Fibroblast of skin of scalp (primary cell): ENCODE measurements around the gene RASGRF2.
A peak's percentile ranks its signal among the peaks of the same experiment; 100 is the strongest.
"Not testable (repeated sequence)": the region's sequence is repeated elsewhere in the genome, so short reads cannot be mapped to it uniquely, and the experiment has no call there.

ENCODE experiments used
- DNase-seq: peaks from one replicate; pipeline ENCODE4 v3.0.0-alpha.2; 2013

Gene RASGRF2

GRCh38 chr5:80982093-80982492 is 21.9 kb downstream of the RASGRF2 start:
- DNase-seq: no peak

- no peak for DNase-seq
Measured at GRCh38 chr5:80985600-80986228, 25.6 kb downstream of the RASGRF2 start.

- no peak for DNase-seq
Measured at GRCh38 chr5:80986382-80986781, 26.2 kb downstream of the RASGRF2 start.

- no peak for DNase-seq
Measured at GRCh38 chr5:80987078-80987766, 27.1 kb downstream of the RASGRF2 start.

GRCh38 chr5:80988419-80988935 is 28.3 kb downstream of the RASGRF2 start:
- DNase-seq: no peak

GRCh38 chr5:80989883-80990282 is 29.7 kb downstream of the RASGRF2 start:
- no peak for DNase-seq

GRCh38 chr5:80990527-80990926 is 30.4 kb downstream of the RASGRF2 start:
- DNase-seq: no peak

- DNase-seq: no peak
Measured at GRCh38 chr5:80990971-80991370, 30.8 kb downstream of the RASGRF2 start.

- DNase-seq: no peak
Measured at GRCh38 chr5:80995908-80996307, 35.7 kb downstream of the RASGRF2 start.

- DNase-seq: no peak
Measured at GRCh38 chr5:80998590-80998979, 38.4 kb downstream of the RASGRF2 start.

- no peak for DNase-seq
Measured at GRCh38 chr5:81003811-81004386, 43.7 kb downstream of the RASGRF2 start.

- no peak for DNase-seq
Measured at GRCh38 chr5:81005708-81006107, 45.5 kb downstream of the RASGRF2 start.

- no peak for DNase-seq
Measured at GRCh38 chr5:81006231-81006630, 46.1 kb downstream of the RASGRF2 start.

- no peak for DNase-seq
Measured at GRCh38 chr5:81006947-81007636, 46.9 kb downstream of the RASGRF2 start.

- no peak for DNase-seq
Measured at GRCh38 chr5:81007637-81008027, 47.5 kb downstream of the RASGRF2 start.

GRCh38 chr5:81010336-81011169 is 50.4 kb downstream of the RASGRF2 start:
- DNase-seq: no peak

- DNase-seq: peak; percentile 6
Measured at GRCh38 chr5:81014348-81014747, 54.2 kb downstream of the RASGRF2 start.

- DNase-seq: no peak
Measured at GRCh38 chr5:81016116-81016515, 56.0 kb downstream of the RASGRF2 start.

GRCh38 chr5:81017320-81017719 is 57.2 kb downstream of the RASGRF2 start:
- no peak for DNase-seq

- not testable (repeated sequence) for DNase-seq
Measured at GRCh38 chr5:81018608-81019007, 58.4 kb downstream of the RASGRF2 start.

- no peak for DNase-seq
Measured at GRCh38 chr5:81019748-81020147, 59.6 kb downstream of the RASGRF2 start.

- DNase-seq: no peak
Measured at GRCh38 chr5:81020478-81021167, 60.5 kb downstream of the RASGRF2 start.
